Measurements from ENCODE around the gene RBBP5. TPM values are rescaled to one million over a fixed set of nuclear protein-coding genes. Genes with fewer than 3 reads are reported as not detected.

RBBP5 gene
- polyA plus RNA-seq, 1 donor from 2014 or later = 24.2 TPM

GRCh38 chr1:205102404-205102803 is 19.4 kb downstream of the RBBP5 start:
- H3K36me3 ChIP-seq (ENCODE audit: insufficient read depth, low read length) = peaks cover 4% of the 10 kb centered on the region
- H3K9me3 ChIP-seq (ENCODE audit: low read length) = no peaks in the 10 kb centered on the region
- no peak overlapping the region for H3K27ac ChIP-seq (ENCODE audit: low read length)
- H3K4me3 ChIP-seq (ENCODE audit: low read length) = no peak overlapping the region
- H3K9ac ChIP-seq (ENCODE audit: low read length) = no peak overlapping the region
- no peaks in the 10 kb centered on the region for H3K79me2 ChIP-seq (replicated peaks; ENCODE audit: insufficient read depth, low read length)
- TF ChIP-seq CTCF (IDR thresholded peaks at IDR 0.05; ENCODE audit: poor library complexity, severe bottlenecking) = no peak
- no peak for TF ChIP-seq SMC3 (conservative IDR thresholded peaks at IDR 0.05; ENCODE audit: poor library complexity)
- no peak for TF ChIP-seq EP300 (conservative IDR thresholded peaks at IDR 0.05; ENCODE audit: poor library complexity, severe bottlenecking)
- TF ChIP-seq POLR2AphosphoS5 (IDR thresholded peaks at IDR 0.05) = no peak
- no peak for TF ChIP-seq RAD21 (conservative IDR thresholded peaks at IDR 0.05)
- TF ChIP-seq EZH2 (IDR thresholded peaks at IDR 0.05; ENCODE audit: borderline replicate concordance, insufficient read depth, low read length, poor library complexity, severe bottlenecking) = no peak
- no peak for TF ChIP-seq REST (IDR thresholded peaks at IDR 0.05; ENCODE audit: borderline replicate concordance)
- no peak for TF ChIP-seq TAF1 (IDR thresholded peaks at IDR 0.05; ENCODE audit: low read depth)
- no peak for TF ChIP-seq MXI1 (conservative IDR thresholded peaks at IDR 0.05; ENCODE audit: poor library complexity, severe bottlenecking)
- no peaks in the 10 kb centered on the region for H3F3A ChIP-seq (ENCODE audit: insufficient read depth, low read length, poor library complexity, severe bottlenecking)
- no peaks in the 10 kb centered on the region for H3K9me2 ChIP-seq (ENCODE audit: insufficient read depth, low read length)
- no peak overlapping the region for H2AFZ ChIP-seq (ENCODE audit: low read depth, low read length)
- no peaks in the 10 kb centered on the region for H4K20me1 ChIP-seq (ENCODE audit: insufficient read depth)
- no peak overlapping the region for H3K4me2 ChIP-seq (ENCODE audit: low read length)
- no peaks in the 10 kb centered on the region for H3K27me3 ChIP-seq (ENCODE audit: insufficient read depth, low read depth, low read length)

GRCh38 chr1:205098242-205098641 is 23.5 kb downstream of the RBBP5 start:
- Histone ChIP-seq H3K9me3 (ENCODE audit: low read length) (no peaks in the 10 kb centered on the region), H3K36me3 (ENCODE audit: insufficient read depth, low read length) (peaks cover 4% of the 10 kb centered on the region), H3K79me2 (replicated peaks; ENCODE audit: insufficient read depth, low read length) (no peaks in the 10 kb centered on the region), H4K20me1 (ENCODE audit: insufficient read depth) (no peaks in the 10 kb centered on the region), H3K4me3 (ENCODE audit: low read length) (no peak overlapping the region), H2AFZ (ENCODE audit: low read depth, low read length) (no peak overlapping the region), H3K9ac (ENCODE audit: low read length) (no peak overlapping the region), H3F3A (ENCODE audit: insufficient read depth, low read length, poor library complexity, severe bottlenecking) (no peaks in the 10 kb centered on the region), H3K9me2 (ENCODE audit: insufficient read depth, low read length) (no peaks in the 10 kb centered on the region), H3K27me3 (ENCODE audit: insufficient read depth, low read depth, low read length) (no peaks in the 10 kb centered on the region), H3K4me2 (ENCODE audit: low read length) (no peak overlapping the region), H3K27ac (ENCODE audit: low read length) (no peak overlapping the region)
- TF ChIP-seq EZH2 (IDR thresholded peaks at IDR 0.05; ENCODE audit: borderline replicate concordance, insufficient read depth, low read length, poor library complexity, severe bottlenecking) (no peak), REST (IDR thresholded peaks at IDR 0.05; ENCODE audit: borderline replicate concordance) (no peak), CTCF (IDR thresholded peaks at IDR 0.05; ENCODE audit: poor library complexity, severe bottlenecking) (no peak), SMC3 (conservative IDR thresholded peaks at IDR 0.05; ENCODE audit: poor library complexity) (no peak), POLR2AphosphoS5 (IDR thresholded peaks at IDR 0.05) (no peak), EP300 (conservative IDR thresholded peaks at IDR 0.05; ENCODE audit: poor library complexity, severe bottlenecking) (no peak), MXI1 (conservative IDR thresholded peaks at IDR 0.05; ENCODE audit: poor library complexity, severe bottlenecking) (no peak), TAF1 (IDR thresholded peaks at IDR 0.05; ENCODE audit: low read depth) (no peak), RAD21 (conservative IDR thresholded peaks at IDR 0.05) (no peak)

All from neural cell (in vitro differentiated cells).